Measurements from ENCODE around the gene ATF5.
"Not testable (repeated sequence)": the region's sequence is repeated elsewhere in the genome, so short reads cannot be mapped to it uniquely, and the experiment has no call there.

ATF5 gene

DNA sequence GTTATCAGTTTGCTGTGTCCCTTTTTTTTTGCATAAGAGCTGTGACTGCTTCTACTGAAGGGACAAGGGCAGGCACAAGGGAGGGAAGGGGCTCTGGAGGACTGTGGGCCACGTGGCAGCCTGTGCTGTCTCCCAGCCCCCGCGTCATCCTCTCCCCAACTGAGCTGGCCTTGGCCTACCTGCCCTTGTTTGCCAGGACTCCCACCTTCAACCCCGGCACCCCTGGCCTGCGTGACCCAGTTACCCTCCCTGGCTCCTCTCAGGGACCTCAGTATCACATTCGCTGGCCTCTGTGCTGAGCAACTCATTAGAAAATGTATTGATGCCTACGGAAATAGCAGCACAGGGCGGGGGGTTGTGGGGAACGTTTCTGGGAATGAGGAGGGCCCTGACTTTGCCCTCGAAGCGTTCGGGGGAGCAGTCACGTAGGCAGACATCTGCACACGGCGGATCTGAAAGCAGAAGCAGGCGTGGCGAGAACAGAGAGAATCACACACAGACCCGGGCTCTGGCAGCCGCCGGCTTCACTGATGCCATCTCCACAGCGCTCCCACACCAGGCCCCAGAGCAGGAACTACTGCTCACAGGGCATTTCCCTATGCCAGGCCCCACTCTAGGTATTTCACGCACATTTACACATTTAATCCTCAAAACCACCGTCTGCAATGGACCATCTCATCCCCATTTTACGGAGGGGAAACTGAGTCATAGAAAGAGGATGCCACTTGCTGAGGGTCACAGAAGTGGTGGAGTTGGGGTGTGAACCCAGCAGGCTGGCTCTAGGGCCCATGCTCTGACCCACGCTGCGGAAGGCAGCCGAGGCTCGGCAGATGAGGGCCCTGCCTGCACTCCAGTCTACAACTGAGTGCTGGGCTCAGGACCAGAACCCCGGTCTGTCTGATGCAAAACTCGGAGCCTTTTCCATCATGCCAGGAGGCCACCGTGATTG is 5.7 kb upstream of the ATF5 start:
- DNase-seq, result no peak

DNA sequence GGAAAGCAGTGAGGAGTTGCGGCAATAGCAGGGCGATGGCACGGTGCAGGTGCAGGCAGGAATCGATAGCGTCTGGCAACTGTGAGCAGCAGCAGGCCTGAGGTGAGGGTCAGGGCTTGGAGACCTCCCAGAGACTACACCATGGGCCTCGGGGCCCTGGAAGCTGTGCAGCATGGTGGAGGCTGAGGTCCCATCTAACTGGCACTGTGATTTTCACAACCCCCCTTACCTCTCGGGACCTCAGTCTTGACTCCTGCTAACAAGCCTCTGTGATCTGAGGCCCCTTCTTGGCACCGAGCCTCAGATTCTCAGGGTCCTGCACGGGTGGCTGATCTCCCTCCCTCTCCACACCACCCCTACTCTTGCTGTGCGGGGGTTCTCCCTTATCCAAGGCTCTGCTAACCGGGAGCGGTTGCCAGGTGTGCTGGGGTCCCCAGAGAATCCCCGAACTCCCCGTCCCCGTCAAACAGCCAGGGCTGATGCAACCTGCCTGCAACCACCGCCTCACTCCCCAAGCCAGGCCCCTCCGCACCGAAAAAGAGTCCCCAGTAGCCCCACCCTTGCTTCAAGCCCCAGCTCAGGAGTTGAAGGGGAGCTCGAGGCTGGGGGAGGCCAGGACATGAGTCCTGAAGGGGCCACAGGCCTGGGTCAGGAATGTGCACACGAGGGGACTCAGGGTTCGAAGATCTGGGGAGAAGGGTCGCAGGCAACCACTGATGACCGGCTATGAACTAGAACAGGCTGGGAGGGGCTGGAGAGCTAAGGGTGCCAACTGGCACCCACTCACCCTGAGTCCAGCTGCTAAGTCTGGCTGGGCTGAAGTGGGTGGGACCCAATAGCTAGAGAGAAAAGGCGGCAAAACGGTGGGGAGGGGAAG is 4.8 kb upstream of the ATF5 start:
- DNase-seq, result no peak

DNA sequence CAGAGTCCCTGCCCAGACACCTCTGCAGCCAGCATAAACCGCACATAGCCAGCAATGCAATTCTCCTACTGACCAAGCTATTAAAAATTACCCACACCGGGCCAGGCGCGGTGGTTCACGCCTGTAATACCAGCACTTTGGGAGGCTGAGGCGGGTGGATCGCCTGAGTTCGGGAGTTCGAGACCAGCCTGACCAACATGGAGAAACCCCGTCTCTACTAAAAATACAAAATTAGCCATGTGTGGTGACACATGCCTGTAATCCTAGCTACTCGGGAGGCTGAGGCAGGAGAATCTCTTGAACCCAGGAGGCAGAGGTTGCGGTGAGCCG is 4.2 kb upstream of the ATF5 start:
- DNase-seq, result not testable (repeated sequence)

DNA sequence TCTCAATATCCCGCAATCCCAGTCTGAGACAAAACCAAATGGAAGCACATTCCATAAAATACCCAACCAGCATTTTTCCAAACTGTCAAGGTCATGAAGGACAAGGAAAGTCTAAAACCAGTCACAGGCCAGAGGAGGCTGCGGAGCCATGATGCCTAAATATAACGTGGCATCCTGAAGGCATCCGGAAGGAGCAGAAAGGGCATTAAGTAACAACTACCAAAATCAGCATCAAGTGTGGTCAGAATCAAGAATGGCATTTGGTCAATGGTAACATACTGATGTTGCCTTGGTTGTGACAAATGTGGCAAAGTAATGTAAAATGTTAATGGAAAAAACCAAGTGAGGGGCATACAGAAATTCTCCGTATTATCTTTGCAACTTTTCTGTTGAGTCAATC is 3.5 kb upstream of the ATF5 start:
- DNase-seq, result no peak

DNA sequence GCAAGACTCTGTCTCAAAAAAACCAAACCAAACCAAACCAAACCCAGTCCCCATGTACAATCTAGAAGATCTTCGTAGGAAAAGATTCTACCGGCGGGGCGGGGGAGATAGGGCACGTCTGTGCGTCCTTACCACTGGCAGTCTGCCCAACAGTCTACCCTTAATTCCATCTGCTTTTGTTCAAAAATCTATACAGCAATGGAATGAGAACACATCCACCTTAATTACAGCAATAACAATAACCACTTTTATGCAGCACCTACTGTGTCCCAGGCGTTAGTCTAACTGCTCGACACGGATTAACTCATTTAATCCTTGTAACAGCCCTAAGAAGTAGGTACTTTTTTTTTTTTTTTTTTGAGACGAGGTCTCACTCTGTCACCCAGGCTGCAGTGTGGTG is 2.5 kb upstream of the ATF5 start:
- DNase-seq, result peak; percentile 52

DNA sequence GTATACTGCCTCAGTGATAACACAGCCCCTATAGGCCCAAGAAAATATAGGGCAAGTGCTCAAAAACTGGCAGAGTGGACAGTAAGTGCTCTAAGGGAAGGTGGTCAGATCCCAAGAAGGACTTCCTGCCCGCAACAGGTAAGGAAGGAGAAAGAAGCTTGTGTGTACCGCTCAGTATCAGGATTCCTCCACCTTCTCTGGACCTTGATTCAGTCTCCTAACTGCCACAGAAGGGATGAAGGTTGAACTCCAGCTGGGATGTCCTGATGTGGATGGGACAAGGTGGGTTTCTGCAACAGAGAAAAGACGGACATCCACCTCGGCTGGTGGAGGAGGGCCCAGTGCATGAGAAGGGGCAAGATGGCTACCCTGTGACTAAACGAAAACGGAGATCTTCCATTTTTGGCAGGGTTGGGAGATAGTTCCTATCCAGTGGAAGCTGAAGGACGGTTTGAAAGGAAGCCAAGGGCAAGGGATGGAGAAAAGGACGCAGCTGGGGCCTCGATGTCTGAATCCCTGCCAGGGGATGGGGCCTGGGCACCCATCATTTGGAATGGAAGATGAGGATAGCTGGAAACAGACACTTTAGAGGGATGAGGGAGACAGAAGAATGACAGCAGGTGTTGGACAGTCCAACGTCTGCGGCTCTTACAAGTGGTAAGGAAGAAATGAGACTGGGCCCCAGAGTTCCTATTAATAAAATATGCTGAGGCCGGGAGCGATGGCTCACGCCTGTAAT is 1.3 kb upstream of the ATF5 start:
- no peak for DNase-seq

DNA sequence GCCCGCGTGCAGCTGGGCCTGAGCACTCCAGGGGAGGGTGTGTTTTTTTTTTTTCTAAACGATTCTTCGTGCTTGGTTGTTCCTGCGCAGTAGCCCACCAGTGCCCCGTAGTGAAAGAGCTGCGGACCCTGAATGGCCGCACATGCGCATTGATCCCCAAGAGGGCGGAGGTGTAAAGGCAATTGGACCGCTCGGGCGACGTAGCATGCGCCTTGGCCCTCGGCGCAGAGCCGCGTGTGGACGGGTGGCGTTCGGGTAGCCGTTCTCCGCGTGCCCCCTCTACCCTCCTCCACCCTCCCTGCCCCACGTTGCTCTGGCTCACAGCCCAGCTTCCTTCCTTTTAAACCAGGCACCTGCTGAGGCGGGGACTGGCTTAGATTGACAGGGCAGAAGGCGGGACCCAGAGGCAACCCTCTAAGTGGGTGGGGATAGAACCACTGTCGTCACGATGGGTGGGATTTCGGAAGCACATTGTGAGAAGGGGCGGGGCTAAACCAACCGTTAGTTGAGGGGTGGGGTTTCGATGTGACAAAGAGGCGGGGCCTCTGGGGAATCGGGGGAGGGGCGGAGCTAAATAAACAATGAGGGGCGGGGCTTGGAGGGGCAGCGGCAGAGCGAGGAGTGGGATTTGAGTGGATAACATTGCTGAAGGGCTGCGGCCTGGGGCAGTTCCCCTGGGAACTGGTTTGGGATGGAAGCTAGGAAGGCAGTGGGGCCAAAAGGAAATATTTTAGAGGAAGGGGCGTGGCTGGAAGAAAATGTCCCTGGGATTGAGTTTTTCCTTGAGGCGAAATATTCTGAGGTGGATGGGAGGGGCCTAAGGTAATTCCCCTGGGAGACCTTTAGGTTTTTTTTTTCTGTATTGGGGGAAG is 842 bp downstream of the ATF5 start:
- DNase-seq, result peak; percentile 98

DNA sequence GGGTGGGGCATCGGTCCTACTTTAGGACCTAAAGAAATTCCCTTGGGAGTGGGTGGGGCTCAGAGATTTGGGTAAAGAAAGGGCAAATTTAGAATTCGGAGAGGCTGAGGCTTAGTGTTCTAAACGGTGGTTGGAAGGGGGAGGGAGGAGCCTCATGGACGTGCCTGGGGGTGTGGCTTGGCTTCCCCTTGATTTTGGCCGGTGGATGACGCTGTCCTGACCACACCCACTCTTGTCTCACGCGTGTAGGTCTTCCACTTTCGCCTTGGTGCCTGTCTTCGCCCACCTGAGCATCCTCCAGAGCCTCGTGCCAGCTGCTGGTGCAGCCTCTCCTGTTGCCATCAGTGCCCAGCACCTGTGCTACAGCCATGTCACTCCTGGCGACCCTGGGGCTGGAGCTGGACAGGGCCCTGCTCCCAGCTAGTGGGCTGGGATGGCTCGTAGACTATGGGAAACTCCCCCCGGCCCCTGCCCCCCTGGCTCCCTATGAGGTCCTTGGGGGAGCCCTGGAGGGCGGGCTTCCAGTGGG is 1.5 kb downstream of the ATF5 start:
- no peak for DNase-seq

DNA sequence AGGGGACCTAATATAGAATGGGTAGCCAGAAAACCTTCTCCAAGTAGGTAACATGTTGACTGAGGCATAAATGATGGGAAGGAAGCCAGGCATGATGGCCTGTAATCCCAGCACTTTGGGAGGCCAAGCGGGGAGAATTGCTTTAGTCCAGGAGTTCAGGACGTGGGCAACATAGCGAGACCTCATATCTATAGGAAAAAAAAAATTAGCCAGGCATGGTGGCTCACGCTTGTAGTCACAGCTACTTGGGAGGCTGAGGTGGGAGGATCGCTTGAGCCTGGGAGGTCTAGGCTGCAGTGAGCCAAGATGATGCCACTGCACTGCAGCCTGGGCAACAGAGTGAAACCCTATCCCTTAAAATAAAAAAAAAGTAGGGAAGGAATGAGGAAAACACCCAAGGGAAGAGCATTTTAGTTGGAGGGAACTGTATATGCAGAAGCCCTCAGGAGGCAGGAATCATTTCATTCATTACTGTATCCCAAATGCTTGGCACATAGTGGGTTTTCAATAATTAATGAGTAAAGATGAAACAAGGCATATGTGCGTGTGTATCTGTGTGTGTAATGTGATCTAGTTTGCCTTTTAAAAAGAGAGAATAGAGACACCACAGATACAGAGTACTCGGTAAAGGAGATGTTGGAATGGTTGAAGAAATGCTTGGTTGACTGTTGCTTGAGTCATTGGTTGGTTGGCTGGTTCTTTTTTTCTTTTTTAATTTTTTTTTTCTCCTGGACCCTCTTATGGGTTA is 2.5 kb downstream of the ATF5 start:
- no peak for DNase-seq

DNA sequence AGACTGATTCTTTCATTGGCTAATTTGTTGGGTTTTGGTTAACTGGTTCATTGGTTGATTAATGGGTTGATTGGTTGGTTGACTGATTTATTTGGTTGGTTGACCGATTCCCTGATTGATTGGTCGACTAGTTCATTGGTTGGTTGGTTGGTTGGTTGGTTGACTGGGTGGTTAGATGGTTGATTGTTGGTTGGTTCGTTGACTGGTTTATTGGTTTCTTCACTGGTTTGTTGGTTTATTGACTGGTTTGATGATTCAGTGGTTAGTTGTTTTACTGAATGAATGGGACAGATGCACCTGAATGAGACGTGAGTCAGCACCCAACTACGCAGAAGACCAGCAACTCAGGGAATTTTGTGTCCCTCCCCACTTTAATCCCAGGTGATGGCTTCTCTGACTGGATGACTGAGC is 3.0 kb downstream of the ATF5 start:
- no peak for DNase-seq

DNA sequence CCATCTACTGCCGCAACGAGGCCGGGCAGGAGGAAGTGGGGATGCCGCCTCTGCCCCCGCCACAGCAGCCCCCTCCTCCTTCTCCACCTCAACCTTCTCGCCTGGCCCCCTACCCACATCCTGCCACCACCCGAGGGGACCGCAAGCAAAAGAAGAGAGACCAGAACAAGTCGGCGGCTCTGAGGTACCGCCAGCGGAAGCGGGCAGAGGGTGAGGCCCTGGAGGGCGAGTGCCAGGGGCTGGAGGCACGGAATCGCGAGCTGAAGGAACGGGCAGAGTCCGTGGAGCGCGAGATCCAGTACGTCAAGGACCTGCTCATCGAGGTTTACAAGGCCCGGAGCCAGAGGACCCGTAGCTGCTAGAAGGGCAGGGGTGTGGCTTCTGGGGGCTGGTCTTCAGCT is 3.7 kb downstream of the ATF5 start:
- DNase-seq, result no peak

DNA sequence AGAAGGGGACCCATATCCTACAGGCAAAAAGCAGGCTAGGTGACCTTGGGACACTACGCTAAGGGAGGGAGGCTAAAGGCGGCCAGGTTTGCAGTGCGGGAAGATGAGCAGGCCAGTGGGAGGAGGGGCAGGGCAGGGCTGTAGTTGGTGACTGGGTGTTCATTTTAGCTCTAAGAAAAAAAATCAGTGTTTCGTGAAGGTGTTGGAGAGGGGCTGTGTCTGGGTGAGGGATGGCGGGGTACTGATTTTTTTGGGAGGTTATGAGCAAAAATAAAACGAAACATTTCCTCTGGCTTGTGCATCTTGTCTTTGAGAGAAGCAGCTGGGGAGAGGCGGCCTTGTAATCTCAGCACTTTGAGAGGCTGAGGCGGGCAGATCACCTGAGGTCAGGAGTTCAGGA is 4.6 kb downstream of the ATF5 start:
- no peak for DNase-seq

DNA sequence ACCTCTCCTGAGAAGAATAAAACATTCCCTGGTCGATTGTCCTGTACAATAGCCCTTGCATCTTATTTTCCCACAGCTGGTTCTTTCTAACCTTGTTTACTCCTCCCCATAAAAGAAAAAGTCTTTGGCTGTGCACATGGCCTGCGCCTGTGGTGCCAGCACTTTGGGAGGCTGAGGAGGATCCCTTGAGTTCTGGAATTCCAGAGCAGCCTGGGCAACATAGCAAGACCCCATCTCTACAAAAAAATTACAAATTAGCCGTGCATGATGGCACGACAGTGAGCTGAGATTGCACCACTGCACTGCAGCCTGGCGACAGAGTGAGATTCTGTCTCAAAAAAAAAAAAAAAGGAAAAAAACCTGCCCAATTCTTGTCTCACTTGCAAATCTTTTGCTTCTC is 7.5 kb downstream of the ATF5 start:
- no peak for DNase-seq

DNA sequence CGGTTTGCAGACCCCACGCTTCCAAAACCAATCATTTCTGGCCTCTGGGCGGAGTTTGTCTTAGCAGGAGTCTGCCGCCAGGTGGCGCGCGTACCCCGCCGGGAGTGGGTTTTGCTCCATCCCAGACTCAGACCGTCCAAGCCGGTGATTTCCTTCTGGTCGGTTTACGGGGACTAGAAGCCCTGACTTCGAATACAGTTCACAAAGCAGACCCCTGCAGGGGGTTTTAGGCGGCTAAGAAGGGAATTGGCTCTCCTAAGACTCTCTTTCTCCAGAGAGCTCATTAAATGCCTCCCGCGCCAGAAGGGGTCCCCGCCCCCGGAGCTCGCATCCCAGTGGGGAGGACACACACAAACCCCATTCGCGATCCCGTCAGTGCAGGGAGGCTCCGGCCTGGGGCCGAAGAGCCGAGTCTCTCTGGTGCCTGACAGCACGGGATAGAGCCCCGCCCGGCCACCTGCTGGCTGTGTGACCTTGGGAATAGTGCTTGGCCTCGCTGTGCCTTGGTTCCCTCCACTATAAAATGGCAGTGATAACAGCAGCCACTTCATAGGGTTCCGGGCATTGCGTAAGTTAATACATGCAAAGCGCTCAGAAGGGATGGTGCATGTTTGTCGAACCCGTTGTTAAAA is 8.9 kb downstream of the ATF5 start:
- peak; percentile 86 for DNase-seq

DNA sequence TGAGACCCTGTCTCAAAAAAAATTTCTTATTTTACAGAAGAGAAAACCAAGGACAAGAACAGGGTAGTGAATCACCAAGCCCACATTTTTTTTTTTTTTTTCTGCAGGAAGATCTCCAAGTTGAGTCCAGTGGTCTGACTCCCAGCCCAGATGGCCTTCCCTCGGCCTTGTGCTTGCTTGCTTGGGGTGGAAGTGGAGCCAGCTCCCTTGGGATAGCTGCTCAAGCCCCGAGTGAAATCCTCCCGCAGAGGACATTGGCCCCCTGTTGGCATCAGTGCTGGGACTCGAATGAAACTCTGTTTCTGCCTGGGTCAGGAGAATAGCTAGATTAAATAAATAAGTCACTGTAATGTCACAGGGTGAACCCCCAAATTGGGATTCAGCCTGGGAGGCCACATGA is 9.7 kb downstream of the ATF5 start:
- no peak for DNase-seq

DNA sequence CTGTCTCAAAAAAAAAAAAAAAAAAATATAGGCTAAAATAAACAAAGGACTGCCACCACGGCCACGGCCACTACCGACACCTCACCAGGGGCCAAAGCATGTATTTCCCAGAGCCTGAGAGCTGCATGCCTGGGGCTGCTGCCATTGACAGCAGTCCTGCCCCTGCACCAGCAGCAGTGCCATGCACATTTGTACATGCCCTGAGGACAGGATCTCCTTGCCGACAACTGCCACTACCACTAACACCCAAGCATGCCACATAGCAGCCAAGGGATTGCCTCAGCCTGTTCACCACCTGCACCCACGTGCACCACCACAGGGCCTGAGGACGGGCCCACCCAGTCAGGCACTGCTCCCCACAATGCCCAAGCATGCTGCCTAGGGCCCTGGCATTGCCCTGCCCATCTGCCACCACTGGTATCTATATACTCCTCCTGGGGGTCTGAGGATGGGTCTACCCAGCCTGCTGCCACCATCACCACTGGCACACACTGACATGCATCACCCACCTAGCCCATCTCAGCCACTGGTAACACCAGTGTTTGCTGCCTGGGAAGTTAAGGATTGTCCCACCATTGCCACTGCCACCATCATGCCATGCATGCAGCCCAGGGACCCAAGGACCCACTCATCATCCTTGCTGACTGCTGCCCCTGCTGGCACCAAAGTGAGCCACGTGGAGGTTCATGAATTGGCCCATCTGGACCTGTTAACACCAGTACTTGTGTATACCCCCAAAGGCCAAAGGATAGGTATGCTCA is 10.9 kb downstream of the ATF5 start:
- DNase-seq, result peak; percentile 28

DNA sequence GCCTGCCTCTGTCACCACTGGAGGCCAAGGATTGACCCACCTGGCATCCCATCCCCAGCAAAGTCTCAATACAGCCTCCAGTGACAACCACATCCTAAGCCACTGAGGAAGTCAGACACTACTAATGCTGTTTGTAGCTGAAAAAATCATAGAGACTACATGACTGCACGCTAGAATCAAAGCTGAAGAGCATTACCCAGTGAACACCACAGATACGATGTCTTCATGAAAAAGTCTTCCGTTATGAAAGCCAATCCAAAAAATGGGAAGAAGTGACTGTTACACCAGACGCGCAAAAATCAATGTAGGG is 11.4 kb downstream of the ATF5 start:
- no peak for DNase-seq

DNA sequence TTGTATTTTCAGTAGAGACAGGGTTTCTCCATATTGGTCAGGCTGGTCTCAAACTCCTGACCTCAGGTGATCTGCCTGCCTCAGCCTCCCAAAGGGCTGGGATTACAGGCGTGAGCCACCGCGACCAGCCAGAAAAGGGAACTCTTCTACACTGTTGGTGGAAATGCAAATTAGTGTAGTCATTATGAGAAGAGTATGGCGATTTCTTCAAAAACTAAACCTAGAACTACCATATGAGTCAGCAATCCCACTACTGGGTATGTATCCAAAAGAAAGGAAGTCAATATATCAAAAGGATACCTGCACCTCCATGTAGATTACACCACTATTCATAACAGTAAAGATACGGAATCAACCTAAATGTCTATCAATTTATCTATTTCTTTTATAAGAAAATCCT is 15.6 kb downstream of the ATF5 start:
- not testable (repeated sequence) for DNase-seq

DNA sequence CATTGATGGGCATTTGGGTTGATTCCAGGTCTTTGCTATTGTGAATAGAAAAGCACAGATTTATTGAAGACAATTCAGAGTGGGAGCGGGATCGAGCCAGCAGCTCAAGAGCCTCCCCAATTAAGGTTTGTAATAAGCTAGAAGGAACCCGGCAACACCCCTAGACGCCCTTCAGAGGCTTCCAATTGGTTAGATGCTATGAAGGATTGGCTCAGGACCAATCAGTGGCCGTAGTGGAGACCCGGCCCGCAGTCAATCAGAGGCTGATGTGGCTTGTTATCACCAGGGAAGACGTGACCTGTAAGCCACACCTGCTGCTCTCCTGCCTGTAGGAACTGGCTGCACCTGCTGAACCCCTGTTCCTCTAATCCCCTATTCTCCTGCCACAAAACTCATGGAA is 17.4 kb downstream of the ATF5 start:
- DNase-seq, result no peak
